CD4-positive, alpha-beta T cell treated with Interleukin-1 beta for 1 hour (primary cell): ENCODE data around the gene TEKTIP1.
"Not testable (repeated sequence)": the region's sequence is repeated elsewhere in the genome, so short reads cannot be mapped to it uniquely, and the experiment has no call there.

ENCODE experiments used
- DNase-seq, 2 donors: peaks; one replicate each; pipeline ENCODE4 v3.0.0-alpha.2; 2020 to 2022

Gene TEKTIP1

GRCh38 chr19:3563709-3564524 lies 24.9 kb downstream of the TEKTIP1 start:
- no peak for DNase-seq

GRCh38 chr19:3565139-3565538 lies 26.2 kb downstream of the TEKTIP1 start:
- DNase-seq, result no peak

- DNase-seq, result not testable (repeated sequence)
Measured at GRCh38 chr19:3570042-3570441, 31.1 kb downstream of the TEKTIP1 start.

GRCh38 chr19:3570606-3571011 lies 31.6 kb downstream of the TEKTIP1 start:
- DNase-seq, result no peak

DNA sequence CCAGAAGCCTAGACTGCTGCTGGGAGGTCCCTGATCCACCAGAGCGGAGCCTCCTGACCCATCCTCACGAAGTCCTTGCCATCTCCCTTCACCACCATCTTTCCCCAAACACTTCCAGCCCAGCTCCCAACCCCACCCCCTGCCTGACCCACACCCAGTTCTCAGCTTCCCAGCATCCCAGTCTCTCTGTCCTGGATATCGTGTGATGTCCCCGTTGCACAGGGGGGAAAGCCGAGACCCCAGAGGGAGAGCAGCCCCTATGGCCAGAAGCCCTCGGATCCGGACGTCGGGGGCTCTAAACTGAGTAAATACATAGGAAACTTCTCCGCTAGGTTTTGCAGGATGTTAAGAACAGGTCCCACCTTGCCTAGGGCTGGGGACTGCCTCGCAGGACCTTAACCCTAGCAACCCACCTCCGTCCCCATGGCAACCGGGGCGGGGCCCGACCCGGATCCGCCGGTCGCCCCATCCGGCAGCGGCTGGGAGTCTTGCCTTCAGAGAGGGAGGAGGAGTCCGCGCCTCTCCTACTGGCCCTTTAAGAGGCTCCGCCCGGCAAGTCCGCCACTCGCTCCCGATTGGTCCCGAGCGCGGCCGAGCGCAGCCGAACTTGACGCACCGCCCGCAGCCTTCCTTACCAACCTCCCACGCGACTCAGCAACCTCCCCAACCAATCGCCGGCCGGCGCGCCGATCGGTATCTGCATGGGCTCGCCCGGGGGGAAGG lies 33.3 kb downstream of the TEKTIP1 start:
- peak; percentile 99 to 100 for DNase-seq

DNA sequence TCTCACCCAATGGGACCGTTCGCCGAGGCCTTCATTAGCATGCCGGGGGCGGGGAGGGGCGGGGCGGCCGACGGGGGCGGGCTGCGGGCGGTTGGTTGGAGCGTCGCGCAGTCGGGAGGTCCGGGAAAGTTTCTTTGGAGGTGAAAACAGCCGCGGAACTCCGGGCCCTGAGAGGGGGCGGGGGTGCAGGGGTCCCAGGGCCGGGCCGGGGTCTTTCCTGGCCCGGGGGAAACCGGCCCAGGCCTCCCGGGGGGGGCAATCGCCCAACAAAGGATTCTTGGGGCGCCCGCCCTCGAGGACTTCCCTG lies 33.8 kb downstream of the TEKTIP1 start, which contains the start of gene HMG20B:
HMG20B (plus strand) TSS at position 90 of the 307 bp plus-strand sequence. CDS start 366 bp downstream, outside the sequence.
- no peak for DNase-seq

GRCh38 chr19:3573162-3573857 lies 34.3 kb downstream of the TEKTIP1 start:
- peak; percentile 13 to 24 for DNase-seq

DNA sequence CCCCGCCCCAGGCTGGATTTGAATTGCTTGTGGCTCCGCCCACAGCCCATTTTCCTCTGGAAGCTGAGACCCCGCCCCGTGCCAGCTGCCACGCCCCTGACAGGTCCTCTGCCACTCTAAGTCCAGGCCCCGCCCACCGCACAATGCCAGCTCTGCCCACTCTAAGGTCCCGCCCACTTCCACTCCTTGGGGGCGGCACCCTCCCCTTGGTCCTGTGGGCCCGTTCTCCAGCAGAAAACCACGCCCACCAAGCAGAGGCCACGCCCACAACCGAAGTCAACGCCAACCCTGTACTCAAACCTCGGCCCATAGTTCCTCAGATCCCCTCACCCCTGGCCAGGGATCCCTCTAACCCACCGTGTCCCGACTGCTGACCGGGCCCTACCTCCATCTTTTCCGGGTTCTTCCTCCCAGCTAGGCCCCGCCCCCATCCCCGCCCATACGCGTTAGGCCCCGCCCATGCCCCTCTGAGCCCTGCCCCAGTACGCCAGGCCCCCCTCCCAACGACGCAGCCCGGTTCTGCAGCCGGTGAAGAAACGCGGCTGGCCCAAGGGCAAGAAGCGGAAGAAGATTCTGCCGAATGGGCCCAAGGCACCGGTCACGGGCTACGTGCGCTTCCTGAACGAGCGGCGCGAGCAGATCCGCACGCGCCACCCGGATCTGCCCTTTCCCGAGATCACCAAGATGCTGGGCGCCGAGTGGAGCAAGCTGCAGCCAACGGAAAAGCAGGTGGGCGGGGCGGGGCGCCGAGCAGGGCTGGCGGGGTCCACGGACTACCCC lies 35.1 kb downstream of the TEKTIP1 start:
- peak; percentile 86 to 92 for DNase-seq

- no peak for DNase-seq
Measured at GRCh38 chr19:3575260-3575741, 36.3 kb downstream of the TEKTIP1 start.

DNA sequence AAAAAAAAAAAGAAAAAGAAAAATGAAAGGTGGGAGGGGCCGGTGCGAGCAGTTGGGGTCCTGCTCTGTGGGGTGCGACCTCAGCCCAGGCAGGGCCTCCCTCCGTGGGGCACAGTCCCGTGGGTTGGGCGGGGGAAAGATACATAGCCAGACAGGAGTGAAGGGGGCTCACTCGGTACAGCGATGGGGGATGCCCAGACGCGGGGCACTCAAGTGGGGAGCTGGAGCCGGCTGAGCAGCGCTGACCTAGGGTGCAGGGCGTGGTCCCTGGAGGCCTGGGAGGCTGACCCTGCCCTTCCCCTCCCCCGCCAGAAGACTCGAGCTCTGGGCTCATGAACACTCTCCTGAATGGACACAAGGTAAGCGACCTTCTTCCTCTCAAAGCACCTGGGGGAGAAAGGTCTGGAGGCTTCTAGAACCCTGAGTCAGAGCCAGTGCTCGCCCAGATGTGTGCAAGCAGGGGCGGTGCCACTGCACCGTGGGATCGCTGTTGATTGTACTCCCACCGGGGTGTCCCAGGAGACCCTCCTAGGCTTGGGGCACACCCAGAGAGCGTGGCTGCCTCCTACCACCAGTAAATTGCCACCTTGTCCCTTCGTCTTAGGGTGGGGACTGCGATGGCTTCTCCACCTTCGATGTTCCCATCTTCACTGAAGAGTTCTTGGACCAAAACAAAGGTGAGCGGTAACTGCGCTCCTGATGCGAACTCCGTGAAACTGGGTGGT lies 37.1 kb downstream of the TEKTIP1 start:
- DNase-seq, result no peak

GRCh38 chr19:3576696-3577443 lies 37.9 kb downstream of the TEKTIP1 start:
- DNase-seq, result no peak

GRCh38 chr19:3577723-3578344 lies 38.9 kb downstream of the TEKTIP1 start:
- no peak for DNase-seq

DNA sequence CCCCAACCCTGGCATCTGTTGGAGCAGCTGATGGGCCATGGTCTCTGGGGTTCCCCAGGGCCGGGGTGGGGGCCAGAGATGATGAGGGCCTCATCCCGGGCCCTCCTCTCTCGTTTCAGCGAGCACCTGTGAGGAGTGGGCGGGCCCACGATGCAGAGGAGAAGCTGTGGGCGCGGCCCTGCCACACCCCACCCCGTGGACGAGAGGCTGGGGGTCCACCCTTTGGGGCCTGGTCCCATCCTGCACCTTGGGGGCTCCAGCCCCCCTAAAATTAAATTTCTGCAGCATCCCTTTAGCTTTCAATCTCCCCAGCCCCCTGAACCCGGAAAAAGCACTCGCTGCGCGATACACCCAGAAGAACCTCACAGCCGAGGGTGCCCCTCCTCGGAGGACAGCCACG lies 39.4 kb downstream of the TEKTIP1 start:
- no peak for DNase-seq

DNA sequence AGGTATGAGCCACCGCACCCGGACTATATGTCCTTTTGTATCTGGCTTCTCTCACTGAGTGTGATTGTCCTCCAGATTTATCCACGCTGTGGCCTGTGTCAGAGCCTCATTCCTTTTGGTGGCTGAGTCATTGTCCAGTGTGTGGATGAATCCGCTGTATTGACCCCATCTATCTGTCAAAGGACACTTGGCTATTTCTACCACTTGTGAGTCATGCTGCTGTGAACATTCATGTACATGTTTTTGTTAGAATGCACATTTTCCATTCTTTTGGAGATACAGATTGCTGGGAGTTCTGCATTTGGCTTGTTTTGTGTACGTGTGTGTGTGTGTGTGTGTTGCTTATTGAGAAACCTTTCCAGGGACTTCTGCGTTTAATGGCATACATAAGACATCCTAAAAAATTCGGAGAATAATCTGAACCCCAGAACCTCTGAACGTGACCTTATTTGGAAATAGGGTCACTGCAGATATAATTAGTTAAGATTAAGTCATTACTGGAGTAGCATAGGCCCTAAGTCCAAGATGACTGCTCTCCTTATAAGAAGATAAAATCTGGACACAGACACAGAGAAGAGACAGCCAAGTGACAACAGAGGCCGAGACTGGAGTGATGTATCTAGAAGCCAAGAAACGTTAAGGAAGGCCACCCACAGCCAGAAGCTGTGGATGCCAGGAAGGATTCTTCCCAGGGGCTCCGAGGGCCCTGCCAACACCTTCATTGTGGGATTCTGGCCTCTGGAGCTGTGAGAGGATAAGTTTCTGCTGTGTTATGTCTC lies 41.4 kb downstream of the TEKTIP1 start:
- no peak for DNase-seq

GRCh38 chr19:3581792-3582191 lies 42.8 kb downstream of the TEKTIP1 start:
- DNase-seq, result not testable (repeated sequence)

DNA sequence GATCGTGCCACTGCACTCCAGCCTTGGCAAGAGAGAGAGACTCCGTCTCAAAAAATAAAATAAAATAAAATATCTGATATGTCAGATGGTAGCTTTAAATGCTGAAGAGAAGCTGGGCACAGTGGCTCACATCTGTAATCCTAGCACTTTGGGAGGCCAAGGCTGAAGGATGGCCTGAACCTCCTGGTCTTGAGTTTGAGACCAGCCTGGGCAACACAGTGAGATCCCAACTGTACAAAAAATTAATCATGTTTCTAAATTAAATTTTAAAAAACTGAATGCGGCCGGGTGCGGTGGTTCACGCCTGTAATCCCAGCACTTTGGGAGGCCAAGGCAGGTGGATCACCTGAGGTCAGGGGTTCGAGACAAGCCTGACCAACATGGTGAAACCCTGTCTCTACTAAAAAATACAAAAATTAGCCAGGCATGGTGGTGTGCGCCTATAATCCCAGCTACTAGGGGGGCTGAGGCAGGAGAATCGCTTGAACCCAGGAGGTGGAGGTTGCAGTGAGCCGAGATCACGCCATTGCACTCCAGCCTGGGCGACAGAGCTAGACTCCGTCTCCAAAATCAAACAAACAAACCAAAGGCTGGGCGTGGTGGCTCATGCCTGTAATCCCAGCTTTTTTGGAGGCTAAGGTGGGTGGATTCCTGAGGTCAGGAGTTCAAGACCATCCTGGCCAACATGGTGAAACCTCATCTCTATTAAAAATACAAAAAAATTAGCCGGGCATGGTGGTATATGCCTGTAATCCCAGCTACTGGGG lies 45.2 kb downstream of the TEKTIP1 start:
- not testable (repeated sequence) for DNase-seq

DNA sequence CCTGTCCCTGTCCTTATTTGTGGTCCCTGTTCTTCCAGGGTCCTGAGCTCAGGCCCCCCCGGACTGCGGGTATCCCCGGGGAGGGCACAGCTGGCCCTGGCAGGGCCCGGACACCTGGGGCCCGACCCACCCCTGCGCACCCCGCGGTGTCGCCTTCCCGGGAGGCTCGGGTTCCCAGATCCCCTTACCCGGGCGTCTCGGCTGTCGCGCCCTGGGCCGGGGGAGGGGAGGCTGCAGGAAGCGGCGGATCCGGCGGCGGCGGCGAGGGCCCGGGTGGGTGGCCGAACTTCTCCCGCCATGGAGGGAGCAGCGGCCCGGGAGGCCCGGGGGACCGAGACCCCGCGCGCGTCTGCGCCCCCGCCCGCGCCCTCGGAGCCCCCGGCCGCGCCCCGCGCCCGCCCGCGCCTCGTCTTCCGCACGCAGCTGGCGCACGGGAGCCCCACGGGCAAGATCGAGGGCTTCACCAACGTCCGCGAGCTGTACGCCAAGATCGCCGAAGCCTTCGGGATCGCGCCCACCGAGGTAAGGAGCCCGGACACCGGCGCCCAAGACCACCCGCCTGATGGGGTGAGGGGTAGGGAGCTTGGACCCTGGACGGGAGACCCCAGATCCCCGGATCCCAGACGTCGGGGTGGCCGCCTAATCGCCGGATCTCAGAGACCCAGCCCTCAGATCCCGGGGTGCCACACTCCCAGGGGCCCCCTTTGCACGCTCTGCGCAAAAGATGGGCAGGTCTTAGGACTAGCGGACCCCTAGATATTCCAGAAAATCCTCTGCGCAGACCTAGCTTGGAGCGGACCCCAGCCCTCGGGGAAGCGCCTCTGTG lies 46.5 kb downstream of the TEKTIP1 start, which contains the start of gene GIPC3:
GIPC3 (plus strand) TSS at position 178 of the 826 bp plus-strand sequence; CDS start at position 298, 120 bp downstream.
- no peak for DNase-seq

GRCh38 chr19:3586127-3586626 lies 47.2 kb downstream of the TEKTIP1 start:
- peak; percentile 33 to 35 for DNase-seq
